ENCODE results near the gene PRICKLE4. TPM values are rescaled to one million over a fixed set of nuclear protein-coding genes. Genes with fewer than 3 reads are reported as not detected.

Gene PRICKLE4
- total and polyA plus RNA-seq, 2 of the 13 experiments (the other 11 are each of a cell fraction or from before 2014, with no cell fraction given): 0.92 to 1.2 TPM

- FAIRE-seq (no peak), ATAC-seq (no peak), DNase-seq (ENCODE audit: low spot score) (no peak)
- H3K9me3 ChIP-seq (ENCODE audit: low read length): no peaks in the 10 kb centered on the region
- CTCF ChIA-PET (ENCODE audit: low intra/inter-chr PET ratio, low total read pairs): no interaction called here
- H3K9ac ChIP-seq (ENCODE audit: insufficient read depth, low read depth, low read length): no peak overlapping the region
- H3K27ac ChIP-seq (ENCODE audit: extremely low read length, insufficient read depth, low read length): no peak overlapping the region
- no TSS peak for BruUV-seq (replicated peaks)
- in situ Hi-C loops (cut with HindIII; ENCODE audit: extremely low pct_ligation_motif_present, low pct_unique_long_range_greater_than_20kb) (loop anchor here (25.0 kb wide), 1 partner anchor 413 kb away; the partner anchor contains the start of gene MRPS10), intact Hi-C loops (cut with micrococcal nuclease; ENCODE audit: unreplicated experiment) (no loop called here)
- no peak overlapping the region for H3K4me3 ChIP-seq (replicated peaks in 1 of 3; ENCODE audit: insufficient read depth in 1 of 3, low read depth in 2 of 3, low read length in 3 of 3)
- POLR2A ChIA-PET: no interaction called here
- no peak overlapping the region for H3K4me2 ChIP-seq (ENCODE audit: low read depth, low read length)
- H3K79me2 ChIP-seq (ENCODE audit: insufficient read depth, low read length): no peaks in the 10 kb centered on the region
- 93% methylated on average over 7 of the region's 7 CpGs for WGBS (ENCODE audit: low lambda C conversion rate)
- no peaks in the 10 kb centered on the region for H3K4me1 ChIP-seq (ENCODE audit: insufficient read depth, low read length)
- H2AFZ ChIP-seq (ENCODE audit: low read length): no peak overlapping the region
- no peaks in the 10 kb centered on the region for H3K27me3 ChIP-seq (ENCODE audit: control insufficient read depth in 1 of 2, insufficient read depth in 2 of 2, low read length in 2 of 2)
- TF ChIP-seq ZNF33A (CRISPR knock-in tag; IDR thresholded peaks at IDR 0.05; ENCODE audit: borderline replicate concordance) (no peak), JUND (CRISPR knock-in tag; IDR thresholded peaks at IDR 0.05) (no peak), SIN3A (IDR thresholded peaks at IDR 0.05; ENCODE audit: borderline replicate concordance, low read depth, low read length) (no peak), ZNF788 (CRISPR knock-in tag; IDR thresholded peaks at IDR 0.05; ENCODE audit: borderline replicate concordance) (no peak), BRD4 (CRISPR knock-in tag; IDR thresholded peaks at IDR 0.05) (no peak)
- H4K20me1 ChIP-seq (ENCODE audit: insufficient read depth, low read length): no peaks in the 10 kb centered on the region
- peaks cover 16 to 18% of the 10 kb centered on the region in 2 experiments; a peak in 4 of 5 replicates for H3K36me3 ChIP-seq (replicated peaks in 1 of 2; ENCODE audit: control insufficient read depth in 1 of 2, insufficient read depth in 2 of 2, low read length in 2 of 2)
These were observed 18.4 kb downstream of the PRICKLE4 start for GRCh38 chr6:41798901-41799558.

- no peaks in the 10 kb centered on the region for H3K27me3 ChIP-seq (ENCODE audit: control insufficient read depth in 1 of 2, insufficient read depth in 2 of 2, low read length in 2 of 2)
- ChIA-PET CTCF (ENCODE audit: low intra/inter-chr PET ratio, low total read pairs) (no interaction called here), POLR2A (no interaction called here)
- FAIRE-seq: no peak
- no peaks in the 10 kb centered on the region for H3K9me3 ChIP-seq (ENCODE audit: low read length)
- 83% methylated on average over 2 of the region's 2 CpGs for WGBS (ENCODE audit: low lambda C conversion rate)
- no TSS peak for BruUV-seq (replicated peaks)
- H3K9ac ChIP-seq (ENCODE audit: insufficient read depth, low read depth, low read length): no peak overlapping the region
- no peak overlapping the region for H3K4me3 ChIP-seq (replicated peaks in 1 of 3; ENCODE audit: insufficient read depth in 1 of 3, low read depth in 2 of 3, low read length in 3 of 3)
- intact Hi-C loops (cut with micrococcal nuclease; ENCODE audit: unreplicated experiment) (no loop called here), in situ Hi-C loops (cut with HindIII; ENCODE audit: extremely low pct_ligation_motif_present, low pct_unique_long_range_greater_than_20kb) (loop anchor here (25.0 kb wide), 1 partner anchor 413 kb away; the partner anchor contains the start of gene MRPS10)
- DNase-seq (ENCODE audit: low spot score): no peak
- no peak overlapping the region for H2AFZ ChIP-seq (ENCODE audit: low read length)
- TF ChIP-seq ZNF639 (CRISPR knock-in tag; conservative IDR thresholded peaks at IDR 0.05): no peak
- TF ChIP-seq SP4 (CRISPR knock-in tag; IDR thresholded peaks at IDR 0.05): no peak
- no peak for TF ChIP-seq ZNF652 (CRISPR knock-in tag; IDR thresholded peaks at IDR 0.05; ENCODE audit: borderline replicate concordance, low read depth)
- TF ChIP-seq DBP (CRISPR knock-in tag; IDR thresholded peaks at IDR 0.05; ENCODE audit: not compliant biosample characterization): no peak
- no peak for TF ChIP-seq MXD4 (CRISPR knock-in tag; IDR thresholded peaks at IDR 0.05)
- H4K20me1 ChIP-seq (ENCODE audit: insufficient read depth, low read length): no peaks in the 10 kb centered on the region
- no peaks in the 10 kb centered on the region for H3K4me1 ChIP-seq (ENCODE audit: insufficient read depth, low read length)
- no peak overlapping the region for H3K4me2 ChIP-seq (ENCODE audit: low read depth, low read length)
- ATAC-seq: no peak
- no peaks in the 10 kb centered on the region for H3K79me2 ChIP-seq (ENCODE audit: insufficient read depth, low read length)
- peaks cover 17 to 19% of the 10 kb centered on the region in 2 experiments; a peak in 4 of 5 replicates for H3K36me3 ChIP-seq (replicated peaks in 1 of 2; ENCODE audit: control insufficient read depth in 1 of 2, insufficient read depth in 2 of 2, low read length in 2 of 2)
- H3K27ac ChIP-seq (ENCODE audit: extremely low read length, insufficient read depth, low read length): no peak overlapping the region
These were observed 19.0 kb downstream of the PRICKLE4 start for GRCh38 chr6:41799559-41799911.

All from HepG2 (cell line).